ENCODE data around the gene CCT5. TPM values are rescaled to one million over a fixed set of nuclear protein-coding genes. Genes with fewer than 3 reads are reported as not detected.
A peak's percentile ranks its signal among the peaks of the same experiment; 100 is the strongest.

Gene CCT5
- total RNA-seq, 4 donors from 2014 or later = 65.8 to 154 (median 142) TPM

- DNase-seq (ENCODE audit: low spot score in 2 of 2) = peak; percentile 79 to 86
- Histone ChIP-seq H3K27me3 (no peaks in the 10 kb centered on the region), H3K4me1 (peaks cover 13% of the 10 kb centered on the region), H3K9me3 (no peaks in the 10 kb centered on the region), H3K36me3 (no peaks in the 10 kb centered on the region), H3K27ac (peak overlapping the region; percentile 48), H3K4me3 (no peak overlapping the region)
- TF ChIP-seq POLR2AphosphoS5 (IDR thresholded peaks at IDR 0.05) (no peak), POLR2A (IDR thresholded peaks at IDR 0.05) (no peak), EP300 (IDR thresholded peaks at IDR 0.05) (no peak)
- TF ChIP-seq, protein P1, sequence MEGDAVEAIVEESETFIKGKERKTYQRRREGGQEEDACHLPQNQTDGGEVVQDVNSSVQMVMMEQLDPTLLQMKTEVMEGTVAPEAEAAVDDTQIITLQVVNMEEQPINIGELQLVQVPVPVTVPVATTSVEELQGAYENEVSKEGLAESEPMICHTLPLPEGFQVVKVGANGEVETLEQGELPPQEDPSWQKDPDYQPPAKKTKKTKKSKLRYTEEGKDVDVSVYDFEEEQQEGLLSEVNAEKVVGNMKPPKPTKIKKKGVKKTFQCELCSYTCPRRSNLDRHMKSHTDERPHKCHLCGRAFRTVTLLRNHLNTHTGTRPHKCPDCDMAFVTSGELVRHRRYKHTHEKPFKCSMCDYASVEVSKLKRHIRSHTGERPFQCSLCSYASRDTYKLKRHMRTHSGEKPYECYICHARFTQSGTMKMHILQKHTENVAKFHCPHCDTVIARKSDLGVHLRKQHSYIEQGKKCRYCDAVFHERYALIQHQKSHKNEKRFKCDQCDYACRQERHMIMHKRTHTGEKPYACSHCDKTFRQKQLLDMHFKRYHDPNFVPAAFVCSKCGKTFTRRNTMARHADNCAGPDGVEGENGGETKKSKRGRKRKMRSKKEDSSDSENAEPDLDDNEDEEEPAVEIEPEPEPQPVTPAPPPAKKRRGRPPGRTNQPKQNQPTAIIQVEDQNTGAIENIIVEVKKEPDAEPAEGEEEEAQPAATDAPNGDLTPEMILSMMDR (IDR thresholded peaks at IDR 0.05) = no peak
- WGBS = 35% methylated on average over 12 of the region's 13 CpGs
Measured at GRCh38 chr5:10288592-10289219, 38.6 kb downstream of the CCT5 start.

DNA sequence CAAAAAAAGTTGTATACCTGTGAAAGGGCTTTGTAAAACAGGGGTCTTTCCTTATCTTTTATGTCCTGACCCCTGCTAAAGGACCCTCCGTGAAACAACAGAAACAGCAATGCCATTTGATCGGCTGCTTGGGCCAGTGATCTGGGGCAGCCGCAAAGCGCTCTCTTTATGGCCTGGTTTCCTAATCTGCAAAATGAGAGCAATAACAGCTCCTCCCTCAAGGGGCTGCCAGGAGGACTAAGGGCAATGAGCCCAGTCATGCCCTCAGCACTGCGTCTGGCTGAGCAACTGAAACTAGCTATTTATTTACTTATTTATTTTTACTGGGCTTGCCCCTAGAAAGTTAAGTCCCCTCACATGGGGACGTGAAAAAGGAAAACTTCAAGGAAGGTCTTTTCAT is 39.3 kb downstream of the CCT5 start:
- Histone ChIP-seq H3K9me3 (no peaks in the 10 kb centered on the region), H3K36me3 (no peaks in the 10 kb centered on the region), H3K4me1 (peaks cover 13% of the 10 kb centered on the region), H3K27ac (peak overlapping the region; percentile 3), H3K27me3 (no peaks in the 10 kb centered on the region), H3K4me3 (no peak overlapping the region)
- TF ChIP-seq, protein P1 (IDR thresholded peaks at IDR 0.05) = no peak
- TF ChIP-seq POLR2AphosphoS5 (IDR thresholded peaks at IDR 0.05) (no peak), POLR2A (IDR thresholded peaks at IDR 0.05) (no peak), EP300 (IDR thresholded peaks at IDR 0.05) (no peak)
- 29% methylated on average over 6 of the region's 6 CpGs for WGBS
- peak in 1 of 2 donors; percentile 78 for DNase-seq (ENCODE audit: low spot score in 2 of 2)

DNA sequence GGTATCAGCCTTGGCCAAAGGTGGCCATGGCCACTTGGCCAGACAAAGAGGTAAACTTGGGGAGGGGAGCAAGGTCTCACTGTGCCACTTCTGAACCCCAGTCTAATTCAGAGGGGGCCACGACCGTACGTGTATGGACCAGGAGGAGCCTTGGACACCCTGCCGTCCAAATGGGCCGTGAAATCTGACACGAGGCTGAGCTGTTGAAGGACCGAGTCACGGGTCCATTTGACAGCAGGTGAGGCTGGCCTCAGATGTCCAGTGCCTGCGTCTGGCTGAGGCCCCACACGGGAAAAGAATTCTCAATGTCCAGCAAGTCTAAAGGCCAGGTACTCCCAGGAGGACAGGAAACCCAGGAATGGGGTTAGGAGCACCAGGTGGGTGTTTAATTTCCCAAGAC is 39.9 kb downstream of the CCT5 start:
- no peak for DNase-seq (ENCODE audit: low spot score in 2 of 2)
- Histone ChIP-seq H3K4me3 (no peak overlapping the region), H3K36me3 (no peaks in the 10 kb centered on the region), H3K27me3 (no peaks in the 10 kb centered on the region), H3K4me1 (peaks cover 13% of the 10 kb centered on the region), H3K27ac (peak overlapping the region; percentile 3), H3K9me3 (no peaks in the 10 kb centered on the region)
- WGBS = 93% methylated on average over 5 of the region's 10 CpGs
- TF ChIP-seq, protein P1 (IDR thresholded peaks at IDR 0.05) = no peak
- TF ChIP-seq POLR2A (IDR thresholded peaks at IDR 0.05) (no peak), POLR2AphosphoS5 (IDR thresholded peaks at IDR 0.05) (no peak), EP300 (IDR thresholded peaks at IDR 0.05) (no peak)

DNA sequence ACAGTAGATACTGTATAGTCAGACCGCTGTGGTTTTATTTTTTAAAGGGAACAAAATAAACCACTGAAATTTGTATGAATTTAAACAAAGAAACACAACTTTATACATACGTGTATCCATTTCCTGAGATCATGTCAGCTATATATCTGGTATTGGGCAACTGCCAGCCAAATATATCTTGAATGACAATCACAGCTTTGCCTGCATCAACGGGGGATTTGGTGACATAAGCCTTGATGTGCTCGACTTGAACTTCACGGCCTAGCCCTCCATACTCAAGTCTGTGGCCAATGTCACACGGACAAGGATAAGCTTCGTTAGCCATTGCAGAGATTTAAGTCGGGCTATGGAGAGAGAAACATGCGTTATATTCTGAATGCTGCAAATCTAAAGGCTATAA is 40.4 kb downstream of the CCT5 start:
- Histone ChIP-seq H3K4me1 (peaks cover 13% of the 10 kb centered on the region), H3K36me3 (no peaks in the 10 kb centered on the region), H3K27ac (no peak overlapping the region), H3K27me3 (no peaks in the 10 kb centered on the region), H3K9me3 (no peaks in the 10 kb centered on the region), H3K4me3 (no peak overlapping the region)
- no peak for DNase-seq (ENCODE audit: low spot score in 2 of 2)
- 86% methylated on average over 9 of the region's 9 CpGs for WGBS
- no peak for TF ChIP-seq POLR2A (IDR thresholded peaks at IDR 0.05)
- no peak for TF ChIP-seq EP300 (IDR thresholded peaks at IDR 0.05)
- TF ChIP-seq, protein P1 (IDR thresholded peaks at IDR 0.05) = no peak
- no peak for TF ChIP-seq POLR2AphosphoS5 (IDR thresholded peaks at IDR 0.05)

DNA sequence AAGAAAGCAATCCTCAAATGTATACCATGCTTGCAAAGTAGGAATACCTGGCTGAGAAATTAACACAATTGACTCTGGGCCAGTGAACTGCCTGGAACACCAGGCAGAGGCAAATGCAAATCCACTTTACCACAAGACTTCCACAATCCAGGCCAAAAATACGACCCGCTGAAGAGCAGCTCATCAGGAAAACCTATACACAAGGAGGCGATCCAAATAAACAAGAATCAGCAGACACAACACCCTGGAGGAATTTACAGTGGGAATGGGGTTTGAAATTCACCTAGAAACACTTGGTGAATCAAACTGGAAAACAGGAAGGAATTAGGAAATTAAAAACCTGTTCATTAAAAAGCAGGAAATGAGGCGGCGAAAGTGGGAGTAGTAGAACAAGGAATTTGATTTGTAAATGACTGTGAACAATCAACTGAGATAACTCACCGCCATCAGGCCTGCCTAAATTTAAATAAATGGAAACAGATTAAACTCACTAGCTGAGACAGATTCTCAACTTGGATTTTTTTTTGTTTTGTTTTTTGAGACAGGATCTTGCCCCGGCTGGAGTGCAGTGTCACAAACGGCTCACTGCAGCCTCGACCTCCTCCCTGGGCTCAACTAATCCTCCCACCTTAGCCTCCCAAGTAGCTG is 41.7 kb downstream of the CCT5 start:
- no peaks in the 10 kb centered on the region for H3K36me3 ChIP-seq
- no peaks in the 10 kb centered on the region for H3K9me3 ChIP-seq
- H3K27me3 ChIP-seq = no peaks in the 10 kb centered on the region
- peaks cover 10% of the 10 kb centered on the region for H3K4me1 ChIP-seq
- TF ChIP-seq, protein P1 (IDR thresholded peaks at IDR 0.05) = no peak
- TF ChIP-seq POLR2A (IDR thresholded peaks at IDR 0.05) = no peak
- TF ChIP-seq EP300 (IDR thresholded peaks at IDR 0.05) = no peak
- 52% methylated on average over 9 of the region's 9 CpGs for WGBS
- no peak overlapping the region for H3K27ac ChIP-seq
- H3K4me3 ChIP-seq = no peak overlapping the region
- no peak for DNase-seq (ENCODE audit: low spot score in 2 of 2)
